SU-DHL-6 (cell line): ENCODE measurements around the gene ADRA2A.

ENCODE experiments used
- H2AFZ ChIP-seq: fragments of 200-600 bp; sonication (generic); 2 replicates; pipeline ENCODE4 v1.6.1; 2014; ENCODE audit warnings: low read depth, mild to moderate bottlenecking, moderate library complexity, mixed read lengths, antibody characterized with exemption, low read length; ENCODE audit not compliant: severe bottlenecking
- H3F3A ChIP-seq: fragments of 200-600 bp; shearing (Covaris generic); 2 replicates; pipeline ENCODE4 v1.6.0; 2016; ENCODE audit warnings: antibody characterized with exemption, mild to moderate bottlenecking; ENCODE audit not compliant: insufficient read depth
- H3K27ac ChIP-seq: fragments of 200-600 bp; sonication (generic); 2 replicates; pipeline ENCODE4 v1.5.1; 2016; ENCODE audit warnings: low read depth, mild to moderate bottlenecking, low read length, moderate library complexity, mixed read lengths
- H3K27me3 ChIP-seq: fragments of 200-600 bp; sonication (generic), shearing (Covaris generic); 2 replicates; pipeline ENCODE4 v1.6.0; 2014; ENCODE audit warnings: mild to moderate bottlenecking, low read length
- H3K36me3 ChIP-seq: fragments of 200-600 bp; sonication (generic); 2 replicates; pipeline ENCODE4 v1.6.1; 2014; ENCODE audit warnings: mild to moderate bottlenecking, low read length, mixed read lengths
- H3K4me2 ChIP-seq: fragments of 300-600, 200-600 bp; shearing (Covaris generic), sonication (generic); 2 replicates; pipeline ENCODE4 v1.6.0; 2014; ENCODE audit warnings: low read length, low read depth, mild to moderate bottlenecking; ENCODE audit not compliant: poor library complexity, severe bottlenecking
- H3K4me3 ChIP-seq: fragments of 200-600 bp; sonication (generic); 2 replicates; pipeline ENCODE4 v1.5.1; 2014; ENCODE audit warnings: antibody characterized with exemption, low read length, mild to moderate bottlenecking, mixed read lengths; ENCODE audit not compliant: insufficient read depth, poor library complexity, severe bottlenecking
- H3K79me2 ChIP-seq: fragments of 200-600 bp; sonication (generic); 2 replicates; pipeline ENCODE4 v1.6.1; 2014; ENCODE audit warnings: mild to moderate bottlenecking, low read length, moderate library complexity; ENCODE audit not compliant: insufficient read depth
- H3K9ac ChIP-seq: fragments of 200-600 bp; sonication (generic); 2 replicates; pipeline ENCODE4 v1.7.0; 2014; ENCODE audit warnings: mild to moderate bottlenecking, low read length
- H3K9me2 ChIP-seq: fragments of 200-600 bp; sonication (generic); replicated peaks from 2 replicates; pipeline ENCODE4 v1.6.1; 2014; ENCODE audit warnings: low read length; ENCODE audit not compliant: insufficient read depth
- H3K9me3 ChIP-seq: fragments of 200-600 bp; sonication (generic); 2 replicates; pipeline ENCODE4 v1.6.1; 2014; ENCODE audit warnings: low read length, mixed read lengths; ENCODE audit not compliant: insufficient read depth
- H4K20me1 ChIP-seq: fragments of 200-600 bp; sonication (generic); 2 replicates; pipeline ENCODE4 v1.6.1; 2014; ENCODE audit warnings: low read depth, mild to moderate bottlenecking, antibody characterized with exemption, low read length, moderate library complexity, mixed read lengths
- CTCF ChIP-seq: fragments of 200-600 bp; sonication (generic); IDR thresholded peaks from one replicate; pipeline ENCODE4 v1.5.1; 2017; ENCODE audit warnings: antibody characterized with exemption, mild to moderate bottlenecking, low read length, moderate library complexity; ENCODE audit not compliant: insufficient read depth, poor library complexity, severe bottlenecking
- EZH2phosphoT487 ChIP-seq: fragments of 200-600 bp; sonication (generic), shearing (Covaris generic); conservative IDR thresholded peaks from 2 replicates; pipeline ENCODE4 v1.6.1; 2018; ENCODE audit warnings: mild to moderate bottlenecking, antibody characterized with exemption, low read length, moderate library complexity, mixed read lengths

Gene ADRA2A

DNA sequence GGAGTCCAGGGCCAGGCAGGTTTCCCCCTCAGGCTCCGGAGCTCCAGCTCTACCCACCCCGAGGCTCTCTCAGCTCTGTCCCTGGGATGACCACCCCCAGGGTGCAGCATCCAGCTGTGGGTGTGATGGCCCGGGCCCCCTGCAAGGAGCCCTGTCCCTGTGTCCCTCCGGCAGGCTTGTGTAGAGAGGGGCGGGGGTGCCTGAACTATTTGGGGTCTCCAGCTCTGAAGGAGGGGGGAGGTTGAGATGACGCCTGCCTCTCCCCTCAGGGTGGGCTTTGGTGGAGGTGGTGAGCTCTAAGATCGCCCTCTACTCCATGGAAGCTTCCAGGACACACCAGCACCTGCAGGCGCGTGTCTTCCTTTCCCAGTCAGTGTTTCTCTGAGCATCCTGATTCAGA lies 39.4 kb downstream of the ADRA2A start:
- no peak overlapping the region for H3K9ac ChIP-seq
- no peaks in the 10 kb centered on the region for H3F3A ChIP-seq
- no peaks in the 10 kb centered on the region for H4K20me1 ChIP-seq
- H3K79me2 ChIP-seq, result no peaks in the 10 kb centered on the region
- H3K27me3 ChIP-seq, result no peaks in the 10 kb centered on the region
- no peak overlapping the region for H2AFZ ChIP-seq
- H3K4me3 ChIP-seq, result no peak overlapping the region
- H3K36me3 ChIP-seq, result no peaks in the 10 kb centered on the region
- no peaks in the 10 kb centered on the region for H3K9me3 ChIP-seq
- no peak overlapping the region for H3K27ac ChIP-seq
- TF ChIP-seq CTCF (no peak), EZH2phosphoT487 (no peak)
- H3K9me2 ChIP-seq, result no peaks in the 10 kb centered on the region
- H3K4me2 ChIP-seq, result no peak overlapping the region

- no peaks in the 10 kb centered on the region for H3K9me2 ChIP-seq
- no peaks in the 10 kb centered on the region for H3K27me3 ChIP-seq
- H2AFZ ChIP-seq, result no peak overlapping the region
- H3K4me3 ChIP-seq, result no peak overlapping the region
- TF ChIP-seq EZH2phosphoT487, result no peak
- TF ChIP-seq CTCF, result no peak
- H4K20me1 ChIP-seq, result no peaks in the 10 kb centered on the region
- no peaks in the 10 kb centered on the region for H3K36me3 ChIP-seq
- no peak overlapping the region for H3K9ac ChIP-seq
- no peaks in the 10 kb centered on the region for H3F3A ChIP-seq
- no peaks in the 10 kb centered on the region for H3K79me2 ChIP-seq
- no peak overlapping the region for H3K4me2 ChIP-seq
- H3K27ac ChIP-seq, result no peak overlapping the region
- no peaks in the 10 kb centered on the region for H3K9me3 ChIP-seq
Observed at GRCh38 chr10:111116762-111117445, 40.1 kb downstream of the ADRA2A start.

GRCh38 chr10:111117528-111118277 lies 40.9 kb downstream of the ADRA2A start:
- TF ChIP-seq EZH2phosphoT487 (no peak), CTCF (no peak)
- no peaks in the 10 kb centered on the region for H3K9me3 ChIP-seq
- no peaks in the 10 kb centered on the region for H3K9me2 ChIP-seq
- no peak overlapping the region for H3K4me3 ChIP-seq
- H3F3A ChIP-seq, result no peaks in the 10 kb centered on the region
- no peaks in the 10 kb centered on the region for H3K36me3 ChIP-seq
- no peak overlapping the region for H3K4me2 ChIP-seq
- no peak overlapping the region for H3K9ac ChIP-seq
- no peak overlapping the region for H3K27ac ChIP-seq
- H4K20me1 ChIP-seq, result no peaks in the 10 kb centered on the region
- H3K79me2 ChIP-seq, result no peaks in the 10 kb centered on the region
- no peaks in the 10 kb centered on the region for H3K27me3 ChIP-seq
- H2AFZ ChIP-seq, result no peak overlapping the region
